HG03175 (cell line): Measurements from ENCODE around the gene CSK.

ENCODE experiments used
- ATAC-seq: cut with Tn5 transposase; IDR thresholded peaks from one replicate; pipeline ENCODE4 v1.9.1; 2021; ENCODE audit warnings: mild to moderate bottlenecking, moderate library complexity; ENCODE audit not compliant: unreplicated experiment

Gene CSK

GRCh38 chr15:74822233-74822632 is 40.4 kb downstream of the CSK start:
- no peak for ATAC-seq

GRCh38 chr15:74823324-74823723 is 41.4 kb downstream of the CSK start:
- ATAC-seq = no peak

- no peak for ATAC-seq
Observed at GRCh38 chr15:74824976-74825375, 43.1 kb downstream of the CSK start.

- no peak for ATAC-seq
Observed at GRCh38 chr15:74825866-74826265, 44.0 kb downstream of the CSK start.

GRCh38 chr15:74826364-74826819 is 44.5 kb downstream of the CSK start, which contains the start of gene CPLX3:
TSS of gene CPLX3 (plus strand) at chr15:74826627. CDS start at chr15:74826704, 77 bp downstream.
- no peak for ATAC-seq

- ATAC-seq = no peak
Observed at GRCh38 chr15:74826921-74827320, 45.0 kb downstream of the CSK start.

- no peak for ATAC-seq
Observed at GRCh38 chr15:74827614-74828013, 45.7 kb downstream of the CSK start.

- no peak for ATAC-seq
Observed at GRCh38 chr15:74828835-74829234, 47.0 kb downstream of the CSK start.

GRCh38 chr15:74829486-74829885 is 47.6 kb downstream of the CSK start:
- ATAC-seq = no peak

- no peak for ATAC-seq
Observed at GRCh38 chr15:74829991-74830390, 48.1 kb downstream of the CSK start.

GRCh38 chr15:74830868-74831267 is 49.0 kb downstream of the CSK start:
- ATAC-seq = no peak

- ATAC-seq = no peak
Observed at GRCh38 chr15:74831813-74832495, 50.1 kb downstream of the CSK start.

GRCh38 chr15:74832826-74833225 is 50.9 kb downstream of the CSK start:
- ATAC-seq = no peak

GRCh38 chr15:74833376-74834107 is 51.7 kb downstream of the CSK start:
- no peak for ATAC-seq

- ATAC-seq = no peak
Observed at GRCh38 chr15:74835312-74835823, 53.5 kb downstream of the CSK start.

- no peak for ATAC-seq
Observed at GRCh38 chr15:74836846-74837245, 55.0 kb downstream of the CSK start.

- no peak for ATAC-seq
Observed at GRCh38 chr15:74837482-74838136, 55.7 kb downstream of the CSK start.

GRCh38 chr15:74838137-74838516 is 56.2 kb downstream of the CSK start:
- ATAC-seq = no peak

- ATAC-seq = no peak
Observed at GRCh38 chr15:74838746-74839525, 57.1 kb downstream of the CSK start.

GRCh38 chr15:74839526-74840395 is 57.9 kb downstream of the CSK start:
- no peak for ATAC-seq
